Gastrocnemius medialis (tissue), 4 donors: ENCODE data around the gene NSUN5.

Experiments
- POLR2A ChIP-seq, 2 donors: fragments of 450-650 bp; IDR thresholded peaks; one replicate each; pipeline ENCODE4 v1.6.1; 2017; ENCODE audit warnings: antibody characterized with exemption in 2 of 2, mild to moderate bottlenecking in 2 of 2, moderate library complexity in 2 of 2
- TF ChIP-seq, protein P1 (sequence below), 5 experiments: fragments of 450-650 bp in 3 of 5; fragments of 200-600 bp in 2 of 5; sonication (generic) in 2 of 5; IDR thresholded peaks in 4 of 5; conservative IDR thresholded peaks in 1 of 5; 1 replicate in 4 of 5; 2 replicates in 1 of 5; pipeline ENCODE4 v1.5.1; 2016 to 2019; ENCODE audit warnings: antibody characterized with exemption in 5 of 5, mild to moderate bottlenecking in 3 of 5, moderate library complexity in 3 of 5

- TF ChIP-seq, protein P1, sequence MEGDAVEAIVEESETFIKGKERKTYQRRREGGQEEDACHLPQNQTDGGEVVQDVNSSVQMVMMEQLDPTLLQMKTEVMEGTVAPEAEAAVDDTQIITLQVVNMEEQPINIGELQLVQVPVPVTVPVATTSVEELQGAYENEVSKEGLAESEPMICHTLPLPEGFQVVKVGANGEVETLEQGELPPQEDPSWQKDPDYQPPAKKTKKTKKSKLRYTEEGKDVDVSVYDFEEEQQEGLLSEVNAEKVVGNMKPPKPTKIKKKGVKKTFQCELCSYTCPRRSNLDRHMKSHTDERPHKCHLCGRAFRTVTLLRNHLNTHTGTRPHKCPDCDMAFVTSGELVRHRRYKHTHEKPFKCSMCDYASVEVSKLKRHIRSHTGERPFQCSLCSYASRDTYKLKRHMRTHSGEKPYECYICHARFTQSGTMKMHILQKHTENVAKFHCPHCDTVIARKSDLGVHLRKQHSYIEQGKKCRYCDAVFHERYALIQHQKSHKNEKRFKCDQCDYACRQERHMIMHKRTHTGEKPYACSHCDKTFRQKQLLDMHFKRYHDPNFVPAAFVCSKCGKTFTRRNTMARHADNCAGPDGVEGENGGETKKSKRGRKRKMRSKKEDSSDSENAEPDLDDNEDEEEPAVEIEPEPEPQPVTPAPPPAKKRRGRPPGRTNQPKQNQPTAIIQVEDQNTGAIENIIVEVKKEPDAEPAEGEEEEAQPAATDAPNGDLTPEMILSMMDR (IDR thresholded peaks at IDR 0.05 in 4 of 5, conservative IDR thresholded peaks at IDR 0.05 in 1 of 5) = no peak
- TF ChIP-seq POLR2A (IDR thresholded peaks at IDR 0.05) = no peak
These were observed 37.3 kb upstream of the NSUN5 start for GRCh38 chr7:73345951-73346350.
